ENCODE measurements around the gene PARVB. TPM values are rescaled to one million over a fixed set of nuclear protein-coding genes. Genes with fewer than 3 reads are reported as not detected.
A peak's percentile ranks its signal among the peaks of the same experiment; 100 is the strongest.

PARVB gene
- total RNA-seq, 4 donors from 2014 or later, result 32.1 to 61.9 (median 41.9) TPM

DNA sequence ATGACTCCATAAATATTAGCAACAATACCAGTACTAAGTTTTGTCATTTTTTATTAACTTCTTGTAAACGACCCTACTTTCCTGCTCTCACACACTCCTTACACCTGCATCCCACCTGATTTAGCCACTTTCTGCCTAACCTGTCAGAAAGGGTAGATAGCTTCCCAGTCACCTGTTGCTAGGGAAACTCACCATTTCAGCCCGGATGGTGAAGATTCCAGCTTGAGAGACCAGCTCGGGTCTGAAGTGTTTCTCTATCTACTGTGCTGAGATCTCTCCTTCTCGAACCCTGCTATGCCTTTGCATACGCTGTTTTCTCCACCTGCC lies 156.6 kb downstream of the PARVB start, which contains the start of gene PARVG:
Gene PARVG (plus strand): TSS at position 220 of the 327 bp plus-strand sequence. CDS start 2,405 bp downstream, outside the sequence.
- Histone ChIP-seq H3K4me1 (no peaks in the 10 kb centered on the region), H3K36me3 (no peaks in the 10 kb centered on the region), H3K4me3 (peak within 1 kb of the TSS in 1 of 2 donors; percentile 39), H3K27me3 (peaks cover 34% of the 10 kb centered on the region), H3K9me3 (no peaks in the 10 kb centered on the region), H3K27ac (peak within 1 kb of the TSS in 3 of 4 donors; percentile 11 to 66 (median 15))
- ATAC-seq, result no peak
- TF ChIP-seq POLR2AphosphoS5 (IDR thresholded peaks at IDR 0.05) (no peak), EP300 (IDR thresholded peaks at IDR 0.05) (no peak), CTCF (IDR thresholded peaks at IDR 0.05) (no peak), POLR2A (IDR thresholded peaks at IDR 0.05) (no peak)
- 65 to 67% methylated on average over 5 of the region's 5 CpGs for WGBS, 2 donors (ENCODE audit: low coverage in 1 of 2)

DNA sequence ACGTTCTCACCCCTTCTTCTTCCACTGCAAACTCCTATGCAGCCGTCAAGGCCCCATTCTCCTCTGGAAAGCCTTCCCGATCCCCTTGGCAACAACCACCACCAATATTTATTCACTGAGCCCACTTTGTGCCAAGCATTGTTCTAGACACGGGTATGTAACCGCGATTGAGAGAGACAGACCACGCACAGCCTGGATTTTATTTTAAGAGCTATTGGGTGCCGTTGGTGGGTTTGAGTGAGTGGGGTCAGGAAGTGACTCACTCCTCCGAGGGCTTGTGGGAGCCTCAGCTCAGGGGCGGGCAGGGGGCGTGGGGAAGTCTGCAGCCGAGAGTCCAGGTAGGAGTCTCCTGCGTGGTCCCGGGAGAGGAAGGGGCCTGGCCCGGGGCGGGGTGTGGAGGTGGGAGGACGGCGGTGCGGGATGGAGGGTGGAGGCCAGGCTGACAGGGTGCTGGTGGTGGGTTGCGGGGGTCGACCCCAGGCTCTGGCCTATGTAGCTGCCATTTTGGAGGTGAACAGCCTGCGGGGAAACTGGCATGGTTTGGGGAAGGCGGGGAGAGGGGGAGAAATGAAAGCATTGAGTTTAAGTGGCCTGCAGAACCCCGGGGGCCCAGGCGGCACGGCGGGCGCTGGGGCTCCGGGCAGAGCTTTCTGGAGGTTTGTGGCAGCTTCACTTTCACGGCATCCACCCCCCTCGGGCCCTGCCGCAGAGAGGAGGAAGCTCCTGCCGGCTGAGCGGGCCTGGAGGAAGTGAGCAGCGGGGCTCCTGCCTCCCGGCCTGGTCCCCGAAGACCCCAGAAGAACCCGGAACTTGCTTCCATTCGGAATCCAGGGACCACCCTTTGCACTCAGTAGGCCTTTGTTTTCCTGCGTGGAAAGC lies 157.2 kb downstream of the PARVB start:
- Histone ChIP-seq H3K36me3 (no peaks in the 10 kb centered on the region), H3K9me3 (no peaks in the 10 kb centered on the region), H3K4me3 (peak overlapping the region in 1 of 2 donors; percentile 39), H3K4me1 (no peaks in the 10 kb centered on the region), H3K27me3 (peaks cover 37% of the 10 kb centered on the region), H3K27ac (peak overlapping the region in 3 of 4 donors; percentile 11 to 66 (median 15))
- TF ChIP-seq POLR2A (IDR thresholded peaks at IDR 0.05) (no peak), POLR2AphosphoS5 (IDR thresholded peaks at IDR 0.05) (no peak), CTCF (IDR thresholded peaks at IDR 0.05) (no peak), EP300 (IDR thresholded peaks at IDR 0.05) (no peak)
- ATAC-seq, result peak; percentile 31
- 77 to 84% methylated on average over 11 to 12 of the region's 40 CpGs for WGBS, 2 donors (ENCODE audit: low coverage in 1 of 2)

DNA sequence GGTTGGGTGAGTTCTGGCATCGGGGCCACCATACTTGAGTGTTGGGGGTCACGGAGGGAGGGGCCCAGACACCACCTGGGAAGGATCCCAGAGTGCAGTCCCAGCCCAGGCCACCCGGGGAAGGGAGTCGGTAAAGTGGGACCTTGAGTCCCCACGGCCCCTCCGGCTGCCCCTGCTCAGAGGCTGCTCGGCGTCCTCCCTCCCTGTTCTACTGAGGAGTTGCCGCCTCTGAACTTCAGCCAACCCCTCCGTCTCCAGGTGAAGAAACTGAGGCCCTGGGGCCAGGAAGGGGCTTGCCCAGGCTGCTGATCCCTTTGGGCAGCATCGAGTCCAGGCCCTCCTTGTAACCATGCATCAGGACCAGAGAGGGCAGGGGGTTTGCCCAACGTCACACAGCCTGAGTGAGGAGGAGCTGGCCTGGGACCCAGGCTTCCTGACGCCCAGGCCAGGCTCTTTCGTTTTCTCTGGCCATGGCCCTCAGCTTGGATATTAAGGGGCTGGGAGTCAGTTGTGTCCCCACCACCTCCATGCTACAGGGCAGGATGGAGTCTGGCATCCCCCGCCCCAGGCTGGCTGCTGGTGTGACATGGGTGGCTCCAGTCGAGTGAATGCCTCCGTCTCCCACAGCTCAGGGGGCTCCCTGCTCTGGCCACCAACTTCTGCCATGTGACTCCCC lies 157.9 kb downstream of the PARVB start:
- Histone ChIP-seq H3K4me1 (no peaks in the 10 kb centered on the region), H3K27ac (peak overlapping the region in 3 of 4 donors; percentile 11 to 66 (median 15)), H3K9me3 (no peaks in the 10 kb centered on the region), H3K4me3 (peak overlapping the region in 1 of 2 donors; percentile 39), H3K36me3 (no peaks in the 10 kb centered on the region), H3K27me3 (peaks cover 40% of the 10 kb centered on the region)
- no peak for ATAC-seq
- TF ChIP-seq CTCF (IDR thresholded peaks at IDR 0.05) (no peak), POLR2A (IDR thresholded peaks at IDR 0.05) (no peak), EP300 (IDR thresholded peaks at IDR 0.05) (no peak), POLR2AphosphoS5 (IDR thresholded peaks at IDR 0.05) (no peak)
- WGBS, 2 donors (ENCODE audit: low coverage in 1 of 2), result no CpG with 5 or more reads among the region's 17 CpGs

GRCh38 chr22:44182588-44183286 lies 158.6 kb downstream of the PARVB start:
- peaks cover 47% of the 10 kb centered on the region for H3K27me3 ChIP-seq
- H3K9me3 ChIP-seq, result no peaks in the 10 kb centered on the region
- no peaks in the 10 kb centered on the region for H3K36me3 ChIP-seq
- H3K4me1 ChIP-seq, result no peaks in the 10 kb centered on the region
- H3K27ac ChIP-seq, result peak overlapping the region in 1 of 4 donors; percentile 66
- peak; percentile 54 for ATAC-seq
- 94% methylated on average over 3 of the region's 17 CpGs; no CpG with 5 or more reads in 1 of the 2 donors for WGBS, 2 donors (ENCODE audit: low coverage in 1 of 2)
- peak overlapping the region in 1 of 2 donors; percentile 39 for H3K4me3 ChIP-seq
- TF ChIP-seq POLR2A (IDR thresholded peaks at IDR 0.05), result no peak
- no peak for TF ChIP-seq EP300 (IDR thresholded peaks at IDR 0.05)
- TF ChIP-seq CTCF (IDR thresholded peaks at IDR 0.05), result no peak
- TF ChIP-seq POLR2AphosphoS5 (IDR thresholded peaks at IDR 0.05), result no peak
